Stimulated activated CD8-positive, alpha-beta memory T cell treated with anti-CD3 and anti-CD28 coated beads, Interleukin-12 subunit alpha, Interleukin-12 subunit beta, amount 100 ng/mL, for 24 hours (primary cell): ENCODE results near the gene MCHR1.
"Not testable (repeated sequence)": the region's sequence is repeated elsewhere in the genome, so short reads cannot be mapped to it uniquely, and the experiment has no call there.

Source experiments
- DNase-seq: peaks from one replicate; pipeline ENCODE4 v3.0.0-alpha.2; 2020; ENCODE audit errors: extremely low read depth

Gene MCHR1

DNA sequence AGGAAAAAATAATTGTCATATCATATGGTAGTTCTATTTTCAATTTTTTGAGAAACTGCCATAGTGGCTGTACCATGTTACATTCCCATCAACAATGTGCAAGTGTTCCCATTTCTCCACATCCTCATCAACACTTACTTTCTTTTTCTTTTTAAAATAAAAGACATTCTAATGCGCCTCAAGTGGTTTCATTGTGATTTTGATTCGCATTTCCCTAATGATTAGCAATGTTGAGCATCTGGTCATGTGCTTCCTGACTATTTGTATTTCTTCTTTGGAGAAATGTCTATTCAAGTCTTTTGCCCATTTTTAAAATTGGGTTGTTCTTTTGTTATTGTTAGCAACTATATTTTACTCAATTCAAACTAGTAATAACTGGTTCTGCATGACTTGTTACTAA is 8.4 kb downstream of the MCHR1 start:
- no peak for DNase-seq

DNA sequence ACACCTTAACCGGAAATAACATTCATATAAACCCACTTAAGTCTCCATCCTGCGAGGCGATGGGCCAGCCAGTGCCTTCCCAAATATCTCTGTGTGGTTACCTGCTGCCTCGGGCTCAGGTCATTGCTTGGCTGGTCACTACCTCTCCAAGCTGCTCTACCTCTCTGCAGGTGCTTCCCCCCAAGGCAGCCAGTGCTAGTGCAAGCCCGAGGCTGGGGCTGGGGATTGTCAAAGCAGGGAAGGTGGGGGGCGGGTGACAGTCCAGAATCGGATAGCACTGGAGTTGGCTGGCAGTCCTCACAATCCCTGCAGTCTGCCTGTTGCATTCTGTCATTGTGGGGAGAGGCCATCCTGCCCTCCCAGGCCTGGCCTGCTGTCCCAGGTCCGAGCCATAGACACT is 11.1 kb downstream of the MCHR1 start:
- no peak for DNase-seq

DNA sequence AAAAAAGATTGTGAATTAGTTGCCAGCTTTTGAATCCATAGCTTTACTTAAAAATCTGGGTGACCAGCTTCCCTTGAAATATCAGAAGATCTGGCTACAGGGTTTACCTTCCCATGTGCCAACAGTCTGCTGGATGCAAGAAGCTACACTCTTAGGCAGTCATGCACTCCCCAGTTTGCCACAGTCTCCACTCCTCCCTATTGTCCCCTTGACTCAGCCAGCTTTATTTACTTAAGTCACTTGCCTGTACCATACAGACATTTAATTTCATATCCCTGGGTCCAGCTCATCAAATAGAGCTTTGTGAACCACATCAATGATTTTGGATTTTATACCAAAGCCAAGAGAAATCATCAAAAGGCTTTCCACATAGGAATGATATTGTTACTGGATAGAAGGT is 12.2 kb downstream of the MCHR1 start:
- DNase-seq: no peak

DNA sequence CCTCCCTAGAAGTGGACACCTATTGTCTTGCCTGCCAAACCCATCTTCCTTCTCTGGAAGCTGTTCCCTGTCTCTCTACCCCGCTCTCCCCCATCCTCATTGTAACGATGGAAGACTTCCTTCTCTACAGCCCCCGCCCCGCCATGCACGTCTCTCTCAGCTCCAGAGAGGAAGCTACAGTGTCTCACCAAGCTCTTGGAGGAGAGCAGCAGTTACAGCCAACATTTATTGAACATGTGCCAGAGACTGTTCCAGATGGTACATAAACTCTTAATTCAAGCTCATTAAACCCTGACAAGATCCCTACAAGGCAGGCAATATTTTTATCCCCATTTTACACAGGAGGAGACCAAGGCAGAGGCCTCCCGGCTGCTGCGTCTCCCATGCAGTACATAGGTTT is 15.1 kb downstream of the MCHR1 start:
- DNase-seq: no peak

DNA sequence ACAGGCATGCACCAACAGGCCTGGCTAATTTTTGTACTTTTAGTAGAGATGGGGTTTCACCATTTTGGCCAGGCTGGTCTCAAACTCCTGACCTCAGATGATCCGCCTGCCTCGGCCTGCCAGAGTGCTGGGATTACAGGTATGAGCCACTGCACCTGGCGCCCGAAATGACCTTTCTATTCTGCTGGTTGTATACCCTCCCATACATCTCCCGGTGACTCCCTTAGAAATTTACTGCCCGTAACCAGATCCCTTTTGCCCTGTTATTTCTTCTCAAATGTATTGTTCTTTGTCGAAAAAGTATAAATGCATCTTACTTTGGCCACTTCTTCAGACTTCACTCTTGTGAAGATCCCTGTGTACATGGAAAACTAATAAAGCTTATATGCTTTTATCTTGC is 22.0 kb downstream of the MCHR1 start:
- no peak for DNase-seq

DNA sequence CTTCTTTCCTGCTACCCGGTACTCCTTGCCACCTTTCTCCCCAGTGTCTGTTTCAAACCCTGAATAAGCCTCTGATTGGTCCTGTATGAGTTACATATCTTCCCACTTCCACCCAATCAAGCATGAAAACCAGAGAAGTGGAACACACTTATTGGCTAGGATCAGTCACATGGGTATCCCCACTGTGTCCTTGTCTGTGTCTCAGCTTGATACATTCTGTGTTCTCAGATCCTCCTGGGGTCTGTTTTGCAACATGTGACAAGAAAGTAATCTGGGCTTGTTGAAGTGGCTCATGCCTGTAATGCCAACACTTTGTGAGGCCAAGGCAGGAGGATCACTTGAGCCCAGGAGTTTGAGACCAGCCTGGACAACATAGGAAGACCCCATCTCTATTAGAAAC is 23.9 kb downstream of the MCHR1 start:
- no peak for DNase-seq

DNA sequence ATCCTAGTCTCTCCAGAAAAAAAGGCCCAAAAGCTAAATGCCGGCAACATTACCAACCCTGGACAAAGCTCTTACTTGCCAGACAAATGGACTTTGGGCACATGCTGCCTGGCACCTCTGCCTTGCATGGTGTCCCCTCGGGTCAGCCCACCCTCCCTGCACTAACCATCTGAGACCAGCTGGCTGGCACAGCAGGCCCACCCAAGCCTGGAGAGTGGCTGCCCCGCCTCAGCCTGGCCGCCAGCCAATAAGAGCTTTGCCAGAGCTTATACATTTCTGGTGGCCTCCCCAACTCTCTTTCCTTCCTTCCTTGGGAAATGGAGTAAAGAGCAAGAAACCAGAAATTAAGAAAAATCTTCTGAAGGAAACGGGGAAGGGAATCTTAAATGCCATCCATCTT is 24.5 kb downstream of the MCHR1 start:
- DNase-seq: no peak

DNA sequence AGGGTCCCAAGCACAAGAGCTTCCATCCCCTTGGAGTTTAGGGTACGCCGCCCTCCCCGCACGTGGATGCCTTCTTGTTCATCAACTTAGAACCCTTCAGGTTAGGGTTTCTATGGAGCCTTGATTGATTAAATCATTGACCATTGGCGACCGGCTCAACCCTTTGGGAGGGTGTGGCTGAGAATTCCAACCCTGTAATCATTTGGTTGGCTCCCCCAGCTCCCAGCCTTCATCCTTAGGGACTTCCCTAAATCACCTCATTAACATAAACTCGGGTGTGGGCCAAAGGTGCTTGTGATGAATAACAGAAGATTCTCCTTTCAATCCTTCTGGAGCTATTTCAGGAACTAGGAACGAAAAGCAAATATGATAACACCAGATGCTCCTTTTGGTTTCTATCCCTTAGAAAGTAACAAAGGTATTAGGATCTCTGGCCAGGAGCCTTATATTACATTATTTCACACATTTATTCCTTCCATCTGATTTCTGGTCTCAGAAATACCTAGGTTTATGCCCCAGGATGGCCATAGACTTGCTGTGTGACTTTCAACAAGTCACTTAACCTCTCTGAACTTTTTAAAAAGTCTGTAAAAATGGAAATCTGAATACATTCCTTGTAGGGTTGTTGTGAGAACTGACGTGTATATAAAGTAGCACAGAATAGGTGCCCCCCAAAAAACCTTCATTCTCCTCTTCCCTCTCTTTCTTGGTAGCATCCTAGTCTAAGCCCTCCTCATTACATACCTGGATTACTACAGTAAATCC is 26.8 kb downstream of the MCHR1 start:
- DNase-seq: no peak

DNA sequence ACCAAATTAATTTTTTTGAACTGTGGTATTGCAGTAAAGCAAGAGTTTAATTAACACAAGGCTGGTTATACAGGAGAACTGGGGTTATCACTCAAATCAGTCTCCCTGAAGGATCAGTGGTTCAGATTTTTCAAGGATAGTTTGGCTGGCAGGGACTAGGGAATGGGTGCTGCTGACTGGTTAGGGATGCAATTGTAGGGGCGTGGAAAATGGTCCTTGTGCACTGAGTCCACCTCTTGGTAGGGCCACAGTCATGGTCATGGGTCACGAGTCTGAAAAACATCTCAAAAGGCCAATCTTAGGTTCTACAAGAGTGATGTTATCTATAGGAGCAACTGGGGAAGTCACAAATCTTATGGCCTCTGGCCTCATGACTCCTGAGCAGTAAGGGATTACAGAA is 27.9 kb downstream of the MCHR1 start:
- DNase-seq: no peak

DNA sequence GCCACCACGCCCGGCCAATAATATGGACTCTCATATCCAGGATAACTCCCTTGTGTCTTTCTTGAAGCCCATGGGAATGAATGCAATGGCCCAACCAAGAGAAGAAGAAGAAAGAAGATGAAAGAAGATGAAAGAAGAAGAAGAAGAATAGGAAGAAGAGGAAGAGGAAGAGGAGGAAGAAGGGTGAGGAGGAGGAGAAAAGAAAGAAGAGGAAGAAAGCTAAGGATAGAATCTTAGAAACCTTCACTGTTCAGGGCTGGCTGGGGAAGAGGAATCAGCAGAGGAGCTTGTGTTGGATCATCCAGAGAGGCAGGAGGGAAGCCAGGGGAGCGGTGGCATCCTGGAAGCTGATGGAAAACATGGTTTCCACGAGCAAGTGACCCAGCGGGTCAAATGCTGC is 28.9 kb downstream of the MCHR1 start:
- DNase-seq: no peak

DNA sequence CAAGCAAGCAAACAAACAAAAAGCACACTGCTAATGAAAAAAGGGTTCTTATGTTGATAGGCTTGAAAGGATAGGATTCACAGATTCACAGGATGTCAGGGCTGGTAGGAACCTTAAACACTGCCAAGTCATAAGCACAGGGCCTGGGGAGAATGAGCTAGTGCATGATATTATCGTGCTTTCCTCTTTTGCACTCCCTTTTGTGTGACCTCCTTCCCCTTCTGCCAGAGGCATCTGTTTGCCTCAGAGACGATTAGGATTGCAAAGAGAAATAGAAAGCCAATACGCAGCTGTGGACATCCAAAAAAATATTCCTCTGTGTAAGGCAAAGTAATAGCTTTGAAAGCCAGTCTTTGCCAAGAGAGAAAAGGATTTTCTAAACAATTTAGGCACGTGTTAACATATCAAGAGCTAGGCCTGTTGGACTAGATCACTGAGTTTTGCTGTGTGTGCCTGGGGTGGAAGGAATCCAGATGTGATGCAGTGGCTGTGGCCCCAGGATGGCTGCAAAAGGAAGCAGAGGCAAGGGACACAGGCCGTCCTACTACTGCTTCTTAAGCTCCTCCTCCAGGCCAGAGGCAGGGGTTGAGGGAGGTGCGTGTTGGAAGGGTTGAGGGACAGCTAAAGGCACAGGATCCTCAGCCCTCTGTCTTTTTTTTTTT is 30.6 kb downstream of the MCHR1 start:
- no peak for DNase-seq

DNA sequence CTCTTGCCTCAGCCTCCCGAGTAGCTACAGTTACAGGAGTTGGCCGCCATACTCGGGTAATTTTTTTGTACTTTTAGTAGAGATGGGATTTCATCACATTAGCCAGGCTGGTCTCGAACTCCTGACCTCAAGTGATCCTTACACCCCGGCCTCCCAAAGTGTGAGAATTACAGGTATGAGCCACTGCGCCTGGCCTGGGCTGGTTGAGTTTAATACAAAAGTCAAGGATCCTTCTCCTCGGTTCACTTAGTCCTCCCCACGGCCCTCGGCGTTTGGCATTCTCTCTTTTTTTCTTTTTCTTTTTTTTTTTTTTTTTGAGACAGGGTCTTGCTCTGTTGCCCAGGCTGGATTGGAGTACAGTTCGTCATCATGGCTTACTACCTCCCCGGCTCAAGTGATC is 33.0 kb downstream of the MCHR1 start:
- no peak for DNase-seq

DNA sequence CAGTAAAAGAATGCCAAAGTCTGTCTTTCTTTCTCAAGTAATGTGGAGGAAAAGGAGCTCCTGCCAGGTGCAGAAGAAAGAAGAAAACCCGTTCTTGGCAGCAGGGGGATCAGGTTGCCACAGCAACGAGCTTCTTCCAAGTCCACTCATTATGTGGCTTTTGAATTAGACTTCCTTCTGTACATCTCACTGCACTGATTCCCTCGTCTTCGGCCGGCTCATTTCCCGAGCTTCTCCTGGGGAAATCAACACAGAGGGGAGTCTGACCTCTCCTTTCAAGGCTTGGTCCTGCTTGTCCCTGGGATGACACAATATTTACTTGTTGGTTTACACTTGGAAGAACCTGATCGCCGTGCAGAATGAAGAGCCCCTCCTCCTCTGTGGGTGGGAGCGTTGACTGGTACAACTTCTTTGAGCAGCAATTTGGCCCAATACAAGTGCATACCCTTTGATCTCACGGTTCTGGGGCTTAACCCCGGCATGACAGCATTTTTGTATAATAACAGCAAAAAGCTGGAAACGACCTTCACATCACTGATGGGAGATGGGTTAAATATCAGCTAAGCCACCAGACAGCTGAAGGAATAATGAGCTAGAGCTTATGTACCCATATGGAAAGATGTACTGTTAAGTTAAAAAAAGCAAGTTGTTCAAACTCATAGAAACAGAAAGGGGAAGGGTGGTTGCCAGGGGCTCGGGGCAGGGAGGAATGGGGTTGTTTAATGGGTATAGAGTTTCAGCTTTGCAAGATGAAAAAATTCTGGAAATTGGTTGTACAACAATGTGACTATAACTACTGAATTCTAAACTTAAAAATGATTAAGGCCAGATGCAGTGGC is 35.4 kb downstream of the MCHR1 start:
- no peak for DNase-seq

DNA sequence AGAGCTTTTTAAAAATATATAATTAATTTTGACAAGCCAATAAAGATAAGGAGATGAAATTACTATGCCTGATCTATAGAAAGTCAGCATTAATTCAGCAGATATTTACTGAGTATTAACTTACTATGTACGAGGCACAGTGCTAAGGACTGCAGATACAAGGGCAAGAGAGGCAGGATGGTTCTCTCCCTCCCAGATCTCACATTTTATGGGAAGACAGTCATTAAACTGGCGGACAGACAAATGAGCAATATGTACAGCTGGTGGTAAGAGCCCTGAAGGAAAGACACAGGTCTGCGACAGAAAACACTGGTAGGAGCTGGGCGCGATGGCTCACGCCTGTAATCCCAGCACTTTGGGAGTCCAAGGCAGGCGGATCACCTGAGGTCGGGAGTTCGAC is 36.8 kb downstream of the MCHR1 start:
- DNase-seq: no peak

DNA sequence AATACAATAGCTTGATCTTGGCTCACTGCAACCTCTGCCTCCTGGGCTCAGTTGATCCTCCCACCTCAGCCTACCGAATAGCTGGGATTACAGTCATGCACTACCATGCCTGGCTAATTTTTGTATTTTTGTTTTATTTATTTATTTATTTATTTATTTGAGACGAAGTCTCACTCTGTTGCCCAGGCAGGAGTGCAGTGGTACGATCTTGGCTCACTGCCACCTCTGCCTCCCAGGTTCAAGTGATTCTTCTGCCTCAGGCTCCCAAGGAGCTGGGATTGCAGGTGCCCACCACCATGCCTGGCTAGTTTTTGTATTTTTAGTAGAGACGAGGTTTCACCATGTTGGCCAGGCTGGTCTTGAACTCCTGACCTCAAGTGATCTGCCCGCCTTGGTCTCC is 38.4 kb downstream of the MCHR1 start:
- DNase-seq: not testable (repeated sequence)

DNA sequence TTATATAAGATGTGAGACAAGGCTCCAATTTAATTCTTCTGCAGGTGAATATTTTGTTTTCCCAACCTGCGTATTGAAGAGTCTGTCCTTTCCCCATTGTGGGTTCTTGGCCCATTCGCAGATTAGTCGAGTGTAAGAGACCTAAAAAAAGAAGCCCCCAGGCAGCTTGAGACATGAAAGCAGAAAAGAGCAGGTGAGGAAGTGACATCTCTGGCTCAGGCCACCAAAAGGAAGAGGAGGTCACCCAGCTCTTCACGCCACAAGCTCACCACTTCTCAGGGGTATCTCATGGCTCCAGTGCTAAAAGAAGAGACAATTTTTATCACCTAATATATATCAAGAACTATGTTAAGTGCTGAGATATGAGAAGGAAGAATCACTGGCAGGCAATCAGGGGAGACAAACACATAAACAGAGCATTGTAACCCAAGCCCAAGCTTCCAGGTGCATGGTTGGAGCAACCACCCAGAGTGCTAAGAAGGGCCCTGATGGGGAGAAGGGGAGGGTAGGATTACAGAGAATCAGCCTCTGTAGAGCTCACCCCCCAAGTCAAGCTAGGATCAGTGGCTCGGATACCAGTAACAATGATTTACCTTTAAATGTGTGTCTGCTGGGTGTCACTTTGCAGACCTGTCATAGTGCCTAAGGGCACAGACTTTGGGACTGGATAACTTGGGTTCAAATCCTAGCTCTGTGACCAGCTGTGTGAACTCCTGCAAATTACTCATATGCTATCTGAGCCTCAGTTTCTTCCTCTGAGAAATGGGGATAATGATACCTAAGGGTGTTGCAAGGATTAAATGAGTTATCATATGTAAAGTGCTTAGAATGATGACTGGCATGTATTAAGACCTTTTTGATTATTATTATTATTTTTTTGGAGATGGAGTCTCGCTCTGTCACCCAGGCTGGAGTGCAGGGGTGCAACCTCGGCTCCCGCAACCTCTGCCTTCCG is 39.2 kb downstream of the MCHR1 start:
- no peak for DNase-seq

DNA sequence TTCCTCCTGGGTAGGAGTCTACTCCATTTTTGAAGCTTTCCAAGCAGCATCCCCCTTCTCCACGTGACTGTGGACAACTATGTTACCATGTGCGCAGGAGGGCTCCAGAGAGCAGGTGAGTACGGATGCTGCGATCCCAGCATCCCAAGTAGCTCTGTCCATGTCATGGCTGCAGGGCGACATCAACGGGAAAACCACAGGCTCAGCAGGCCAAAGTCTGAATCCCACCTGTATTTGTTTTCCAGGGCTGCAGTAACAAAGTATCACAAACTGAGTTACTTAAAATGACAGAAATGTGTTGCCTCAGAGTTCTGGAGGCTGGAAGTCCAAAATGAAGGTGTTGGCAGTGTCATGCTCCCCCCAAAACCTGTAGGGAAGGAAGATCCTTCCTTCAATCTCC is 40.3 kb downstream of the MCHR1 start:
- no peak for DNase-seq

DNA sequence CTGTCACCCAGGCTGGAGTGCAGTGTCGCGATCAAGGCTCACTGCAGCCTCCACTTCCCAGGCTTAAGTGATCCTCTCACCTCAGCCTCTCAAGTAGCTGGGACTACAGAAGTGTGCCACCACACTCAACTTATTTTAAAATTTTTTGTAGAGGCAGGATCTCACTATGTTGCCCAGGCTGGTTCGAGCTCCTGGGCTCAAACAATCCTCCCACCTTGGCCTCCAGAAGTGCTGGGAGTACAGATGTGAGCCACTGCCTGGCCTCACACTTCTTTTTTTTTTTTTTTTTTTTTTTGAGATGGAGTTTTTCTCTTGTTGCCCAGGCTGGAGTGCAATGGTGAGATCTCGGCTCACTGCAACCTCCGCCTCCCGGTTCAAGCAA is 40.9 kb downstream of the MCHR1 start:
- not testable (repeated sequence) for DNase-seq

DNA sequence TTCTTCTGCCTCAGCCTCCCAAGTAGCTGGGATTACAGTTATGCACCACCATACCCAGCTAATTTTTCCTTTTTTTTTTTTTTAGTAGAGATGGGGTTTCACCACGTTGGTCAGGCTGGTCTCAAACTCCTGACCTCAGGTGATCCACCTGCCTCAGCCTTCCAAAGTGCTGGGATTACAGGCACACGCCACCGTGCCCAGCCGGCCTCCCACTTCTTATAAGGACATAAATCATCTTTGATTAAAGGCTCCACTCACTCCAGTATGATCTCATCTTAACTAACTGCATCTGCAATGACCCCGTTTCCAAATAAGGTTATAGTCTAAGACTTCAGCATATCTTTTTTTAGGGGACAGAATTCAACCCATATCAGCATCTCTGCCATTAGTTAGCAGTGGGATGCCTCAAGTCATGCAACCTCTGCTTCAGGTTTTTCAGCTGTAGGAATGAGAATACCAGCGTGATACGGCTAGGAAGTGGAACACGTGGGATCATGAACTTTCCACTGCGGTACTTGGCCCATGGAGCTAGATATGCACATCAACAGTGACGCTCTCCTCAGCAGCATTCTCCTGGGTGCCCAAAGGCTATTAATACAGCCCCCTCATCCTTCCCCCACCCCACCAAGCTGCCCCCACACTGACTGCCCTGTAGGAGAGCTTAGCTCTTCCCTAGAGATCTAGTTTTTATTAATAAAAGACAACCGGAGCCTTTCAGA is 41.4 kb downstream of the MCHR1 start:
- no peak for DNase-seq

DNA sequence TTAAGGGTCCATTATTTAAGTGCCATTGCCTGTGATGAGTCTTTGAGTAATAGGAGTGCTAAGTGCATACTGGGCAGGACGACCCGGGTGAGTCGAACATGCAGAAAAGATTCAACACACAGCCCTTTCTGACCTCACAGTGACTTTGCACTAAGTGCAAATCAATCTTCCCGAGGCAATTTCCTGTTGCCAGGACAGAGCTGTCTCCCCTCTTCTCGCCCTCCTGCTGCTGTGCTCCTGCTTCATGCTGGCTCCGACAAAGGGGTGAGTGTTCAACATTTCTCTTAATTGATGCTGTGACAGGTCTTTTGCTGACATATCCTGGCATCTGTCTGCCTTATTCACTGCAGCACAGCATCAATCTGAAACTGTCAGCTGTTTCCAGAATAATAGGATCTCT is 42.0 kb downstream of the MCHR1 start:
- DNase-seq: no peak

DNA sequence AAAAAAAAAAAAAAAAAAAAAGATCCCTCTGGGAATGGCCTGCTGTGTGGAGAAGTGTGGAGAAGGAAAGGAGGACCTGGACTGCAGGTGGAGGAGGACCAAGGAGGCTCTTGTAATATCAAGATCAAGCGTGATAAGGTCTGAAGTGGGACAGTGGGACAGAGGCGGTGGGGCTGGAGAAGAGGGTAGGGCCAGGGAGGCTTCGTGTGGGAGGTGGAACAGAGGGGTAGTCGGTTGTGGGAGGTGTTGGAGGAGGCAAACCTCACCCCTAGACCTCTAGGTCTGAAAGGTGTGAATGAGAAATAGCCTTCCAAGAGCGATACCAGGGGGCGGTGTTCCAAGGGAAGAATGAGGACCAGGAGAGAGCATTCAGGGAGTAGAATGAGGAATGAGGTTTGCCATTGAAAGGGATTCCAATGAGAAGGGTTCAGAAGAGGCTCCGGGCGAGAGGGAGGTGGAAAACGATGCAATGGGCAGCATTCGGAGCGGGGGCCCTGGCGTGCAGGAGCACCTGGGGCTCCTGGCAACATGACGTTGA is 44.2 kb downstream of the MCHR1 start:
- no peak for DNase-seq
